HG03097 (cell line): ENCODE measurements around the gene NUTM1.
A peak's percentile ranks its signal among the peaks of the same experiment; 100 is the strongest.
"Not testable (repeated sequence)": the region's sequence is repeated elsewhere in the genome, so short reads cannot be mapped to it uniquely, and the experiment has no call there.

Source experiments
- ATAC-seq: cut with Tn5 transposase; IDR thresholded peaks from one replicate; pipeline ENCODE4 v1.9.1; 2021; ENCODE audit not compliant: unreplicated experiment, low FRiP score

NUTM1 gene

GRCh38 chr15:34364041-34364440 lies 20.9 kb downstream of the NUTM1 start:
- no peak for ATAC-seq

- ATAC-seq, result no peak
Observed at GRCh38 chr15:34365091-34365825, 22.1 kb downstream of the NUTM1 start.

- ATAC-seq, result no peak
Observed at GRCh38 chr15:34365836-34366235, 22.7 kb downstream of the NUTM1 start.

GRCh38 chr15:34366271-34367065 lies 23.4 kb downstream of the NUTM1 start:
- no peak for ATAC-seq

GRCh38 chr15:34367101-34368081 lies 24.3 kb downstream of the NUTM1 start, which contains the start of gene LPCAT4:
Gene LPCAT4 (minus strand): TSS chr15:34367196. CDS start chr15:34367100, 96 bp downstream.
- ATAC-seq, result peak; percentile 79

GRCh38 chr15:34370129-34370528 lies 27.0 kb downstream of the NUTM1 start:
- ATAC-seq, result no peak

- no peak for ATAC-seq
Observed at GRCh38 chr15:34370643-34371042, 27.5 kb downstream of the NUTM1 start.

GRCh38 chr15:34373951-34374350 lies 30.8 kb downstream of the NUTM1 start:
- ATAC-seq, result no peak

GRCh38 chr15:34374816-34375215 lies 31.7 kb downstream of the NUTM1 start:
- ATAC-seq, result no peak

GRCh38 chr15:34375541-34375940 lies 32.4 kb downstream of the NUTM1 start:
- not testable (repeated sequence) for ATAC-seq

- no peak for ATAC-seq
Observed at GRCh38 chr15:34376856-34377255, 33.7 kb downstream of the NUTM1 start.

- not testable (repeated sequence) for ATAC-seq
Observed at GRCh38 chr15:34380491-34380890, 37.4 kb downstream of the NUTM1 start.

- not testable (repeated sequence) for ATAC-seq
Observed at GRCh38 chr15:34381829-34382521, 38.9 kb downstream of the NUTM1 start.

GRCh38 chr15:34389594-34390086 lies 46.5 kb downstream of the NUTM1 start:
- ATAC-seq, result not testable (repeated sequence)

- ATAC-seq, result not testable (repeated sequence)
Observed at GRCh38 chr15:34392981-34393380, 49.9 kb downstream of the NUTM1 start.

GRCh38 chr15:34397637-34398259 lies 54.6 kb downstream of the NUTM1 start:
- peak; percentile 64 for ATAC-seq

GRCh38 chr15:34403160-34403598 lies 60.1 kb downstream of the NUTM1 start:
- ATAC-seq, result peak; percentile 54

- ATAC-seq, result not testable (repeated sequence)
Observed at GRCh38 chr15:34403899-34404298, 60.8 kb downstream of the NUTM1 start.
